Endothelial cell (in vitro differentiated cells): ENCODE measurements around the gene FZD10. TPM values are rescaled to one million over a fixed set of nuclear protein-coding genes. Genes with fewer than 3 reads are reported as not detected.

Experiments
- DNase-seq: peaks from one replicate; pipeline ENCODE4 v3.0.0; 2021; ENCODE audit warnings: low spot score
- H3K27ac Mint-ChIP-seq: one replicate; pipeline ENCODE4 v1.8.0; 2021; ENCODE audit warnings: mixed read lengths, inconsistent platforms; ENCODE audit not compliant: unreplicated experiment
- H3K27me3 Mint-ChIP-seq: one replicate; pipeline ENCODE4 v1.8.0; 2021; ENCODE audit warnings: mild to moderate bottlenecking, moderate library complexity, mixed read lengths, inconsistent platforms; ENCODE audit not compliant: unreplicated experiment
- H3K36me3 Mint-ChIP-seq: one replicate; pipeline ENCODE4 v1.8.0; 2021; ENCODE audit warnings: mild to moderate bottlenecking, low read depth, mixed read lengths, inconsistent platforms; ENCODE audit not compliant: unreplicated experiment
- H3K4me1 Mint-ChIP-seq: one replicate; pipeline ENCODE4 v1.8.0; 2021; ENCODE audit warnings: mild to moderate bottlenecking, mixed read lengths, inconsistent platforms; ENCODE audit not compliant: unreplicated experiment
- H3K4me3 Mint-ChIP-seq: one replicate; pipeline ENCODE4 v1.8.0; 2021; ENCODE audit warnings: mild to moderate bottlenecking, mixed read lengths, inconsistent platforms; ENCODE audit not compliant: unreplicated experiment
- H3K9me3 Mint-ChIP-seq: one replicate; pipeline ENCODE4 v1.8.0; 2021; ENCODE audit warnings: mixed read lengths, inconsistent platforms; ENCODE audit not compliant: unreplicated experiment
- total RNA-seq: library from RNA; stranded (reverse); fragmentation: NEBNext Ultra II Directional; extraction: Animal tissue kit (Norgen Biotek cat#: 25700); gene quantifications from one replicate; pipeline ENCODE4 v1.2.1, GENCODE V29; 2021; ENCODE audit not compliant: unreplicated experiment
- TF ChIP-seq, protein P1 (sequence below): fragments of 200-600 bp; sonication (generic); IDR thresholded peaks from one replicate; pipeline ENCODE4 v1.5.0; 2021; ENCODE audit warnings: antibody characterized with exemption; ENCODE audit not compliant: unreplicated experiment

Gene FZD10
- total RNA-seq, 1 donor from 2014 or later, result not detected

DNA sequence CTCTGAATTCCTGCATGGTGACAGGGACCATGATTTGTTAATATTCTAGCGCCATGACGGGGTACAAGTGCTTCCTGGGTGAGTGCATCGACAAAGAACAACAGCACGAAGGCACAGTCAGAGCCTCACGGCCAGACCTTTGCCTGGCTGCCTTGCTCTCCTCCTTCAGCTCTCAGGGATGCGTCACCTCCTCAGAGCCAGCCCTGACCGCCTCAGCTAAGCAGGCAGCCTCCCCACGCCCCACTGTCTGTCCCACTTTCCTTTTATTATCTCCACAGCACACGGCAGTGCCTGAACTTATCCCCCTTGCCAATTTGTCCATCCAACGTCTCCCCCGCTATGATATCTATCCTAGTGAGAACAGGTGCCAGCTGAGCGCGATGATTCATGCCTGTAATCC is 16.5 kb upstream of the FZD10 start:
- DNase-seq, result no peak
- TF ChIP-seq, protein P1, sequence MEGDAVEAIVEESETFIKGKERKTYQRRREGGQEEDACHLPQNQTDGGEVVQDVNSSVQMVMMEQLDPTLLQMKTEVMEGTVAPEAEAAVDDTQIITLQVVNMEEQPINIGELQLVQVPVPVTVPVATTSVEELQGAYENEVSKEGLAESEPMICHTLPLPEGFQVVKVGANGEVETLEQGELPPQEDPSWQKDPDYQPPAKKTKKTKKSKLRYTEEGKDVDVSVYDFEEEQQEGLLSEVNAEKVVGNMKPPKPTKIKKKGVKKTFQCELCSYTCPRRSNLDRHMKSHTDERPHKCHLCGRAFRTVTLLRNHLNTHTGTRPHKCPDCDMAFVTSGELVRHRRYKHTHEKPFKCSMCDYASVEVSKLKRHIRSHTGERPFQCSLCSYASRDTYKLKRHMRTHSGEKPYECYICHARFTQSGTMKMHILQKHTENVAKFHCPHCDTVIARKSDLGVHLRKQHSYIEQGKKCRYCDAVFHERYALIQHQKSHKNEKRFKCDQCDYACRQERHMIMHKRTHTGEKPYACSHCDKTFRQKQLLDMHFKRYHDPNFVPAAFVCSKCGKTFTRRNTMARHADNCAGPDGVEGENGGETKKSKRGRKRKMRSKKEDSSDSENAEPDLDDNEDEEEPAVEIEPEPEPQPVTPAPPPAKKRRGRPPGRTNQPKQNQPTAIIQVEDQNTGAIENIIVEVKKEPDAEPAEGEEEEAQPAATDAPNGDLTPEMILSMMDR, result no peak
- no peaks in the 10 kb centered on the region for H3K4me1 Mint-ChIP-seq
- H3K4me3 Mint-ChIP-seq, result no peak overlapping the region
- no peak overlapping the region for H3K27ac Mint-ChIP-seq
- peaks cover 51% of the 10 kb centered on the region for H3K9me3 Mint-ChIP-seq
- peaks cover 9% of the 10 kb centered on the region for H3K36me3 Mint-ChIP-seq
- H3K27me3 Mint-ChIP-seq, result peaks cover 1% of the 10 kb centered on the region

DNA sequence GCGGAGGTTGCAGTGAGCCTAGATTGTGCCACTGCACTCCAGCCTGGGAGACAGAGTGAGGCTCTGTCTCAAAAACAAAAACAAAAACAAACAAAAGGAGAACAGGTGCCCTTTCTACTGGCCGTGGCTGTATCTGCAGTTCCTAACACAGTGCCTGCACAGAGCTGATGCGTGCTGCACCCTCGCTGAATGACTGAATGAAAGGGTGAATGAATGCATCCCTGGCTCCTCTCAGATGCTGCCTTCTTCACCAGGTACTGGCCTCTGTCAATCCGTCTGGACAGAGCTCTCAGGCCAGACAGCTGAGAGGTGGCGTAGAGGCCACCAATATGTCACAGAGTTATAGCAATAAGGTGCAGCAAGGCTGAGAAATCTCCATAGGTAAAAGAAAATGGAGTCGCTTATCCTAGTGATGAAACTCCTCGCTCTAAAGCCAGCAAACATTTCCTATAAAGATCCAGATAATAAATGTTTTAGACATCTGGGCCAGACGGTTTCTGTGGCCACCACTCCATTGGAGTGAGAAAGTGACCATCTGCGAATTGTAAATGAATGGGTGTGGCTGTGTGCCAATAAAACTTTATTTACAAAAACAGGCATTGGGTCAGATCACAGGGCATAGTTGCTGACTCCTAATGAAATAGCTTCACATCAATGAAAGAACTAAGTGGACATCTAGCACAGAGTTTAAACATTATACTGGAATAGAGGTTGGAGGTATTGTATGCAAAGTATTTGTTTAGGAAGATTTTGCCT is 15.9 kb upstream of the FZD10 start:
- no peak overlapping the region for H3K4me3 Mint-ChIP-seq
- H3K27ac Mint-ChIP-seq, result no peak overlapping the region
- H3K4me1 Mint-ChIP-seq, result no peaks in the 10 kb centered on the region
- TF ChIP-seq, protein P1, result no peak
- H3K27me3 Mint-ChIP-seq, result no peaks in the 10 kb centered on the region
- H3K36me3 Mint-ChIP-seq, result peaks cover 10% of the 10 kb centered on the region
- peaks cover 48% of the 10 kb centered on the region for H3K9me3 Mint-ChIP-seq
- no peak for DNase-seq

DNA sequence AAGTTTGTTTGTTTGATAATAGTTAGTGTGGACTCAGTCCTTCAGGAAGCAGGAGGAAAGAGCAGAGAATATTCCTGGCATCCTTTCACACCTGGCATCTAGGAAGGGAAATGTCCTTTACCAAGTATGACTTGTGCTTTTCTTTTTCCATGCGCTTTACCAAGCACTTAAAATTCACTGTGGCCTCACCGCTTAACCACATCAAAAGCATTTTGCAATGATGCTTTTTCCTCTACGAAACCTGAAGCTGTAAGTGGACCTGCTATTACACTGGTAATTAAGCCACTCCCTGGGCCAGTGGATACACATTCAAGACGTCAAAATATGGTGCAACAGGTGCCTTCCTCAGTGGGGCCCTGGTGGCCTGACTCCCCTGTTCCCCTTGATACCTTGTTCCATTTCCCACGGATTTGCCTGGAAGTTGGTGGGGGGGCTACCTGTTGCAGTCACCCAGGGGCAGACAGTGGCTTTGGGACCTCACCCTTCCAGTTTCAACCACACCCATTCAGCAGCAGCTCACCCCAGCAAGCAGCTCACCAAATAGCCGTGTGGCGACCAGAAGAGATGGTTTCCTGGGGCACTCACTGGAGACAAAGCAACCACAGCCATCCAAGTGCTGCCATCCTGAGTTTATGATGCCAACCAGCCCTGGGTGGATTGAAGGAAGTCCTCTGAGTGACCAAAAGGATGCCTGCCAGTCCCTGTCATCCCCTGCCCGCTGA is 14.2 kb upstream of the FZD10 start:
- no peak for DNase-seq
- no peaks in the 10 kb centered on the region for H3K27me3 Mint-ChIP-seq
- no peaks in the 10 kb centered on the region for H3K4me1 Mint-ChIP-seq
- TF ChIP-seq, protein P1, result no peak
- H3K9me3 Mint-ChIP-seq, result peaks cover 45% of the 10 kb centered on the region
- H3K36me3 Mint-ChIP-seq, result peaks cover 18% of the 10 kb centered on the region
- no peak overlapping the region for H3K27ac Mint-ChIP-seq
- H3K4me3 Mint-ChIP-seq, result no peak overlapping the region

DNA sequence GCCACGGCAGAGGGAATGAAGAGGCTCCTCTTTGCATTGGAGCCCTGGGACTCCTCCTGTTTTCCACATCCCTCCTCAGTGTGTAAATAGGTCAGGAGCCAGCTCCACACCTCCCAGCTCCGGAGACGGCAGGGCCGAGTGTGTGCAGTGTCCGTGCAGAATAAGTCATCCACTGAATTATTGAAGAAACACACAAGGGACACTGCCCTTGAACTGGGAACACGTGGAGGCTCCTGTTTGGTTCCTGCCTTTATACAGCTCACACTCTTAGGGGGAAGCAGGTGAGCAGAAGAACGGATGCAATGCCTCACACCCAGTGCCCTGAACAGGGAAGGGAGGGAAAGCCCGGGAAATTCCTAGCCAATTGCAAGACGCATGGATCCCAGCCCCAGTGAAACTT is 10.4 kb upstream of the FZD10 start:
- Mint-ChIP-seq H3K4me1 (no peaks in the 10 kb centered on the region), H3K27ac (no peak overlapping the region), H3K27me3 (peaks cover 4% of the 10 kb centered on the region), H3K4me3 (no peak overlapping the region), H3K36me3 (peaks cover 17% of the 10 kb centered on the region), H3K9me3 (peaks cover 43% of the 10 kb centered on the region)
- no peak for DNase-seq
- TF ChIP-seq, protein P1, result no peak

DNA sequence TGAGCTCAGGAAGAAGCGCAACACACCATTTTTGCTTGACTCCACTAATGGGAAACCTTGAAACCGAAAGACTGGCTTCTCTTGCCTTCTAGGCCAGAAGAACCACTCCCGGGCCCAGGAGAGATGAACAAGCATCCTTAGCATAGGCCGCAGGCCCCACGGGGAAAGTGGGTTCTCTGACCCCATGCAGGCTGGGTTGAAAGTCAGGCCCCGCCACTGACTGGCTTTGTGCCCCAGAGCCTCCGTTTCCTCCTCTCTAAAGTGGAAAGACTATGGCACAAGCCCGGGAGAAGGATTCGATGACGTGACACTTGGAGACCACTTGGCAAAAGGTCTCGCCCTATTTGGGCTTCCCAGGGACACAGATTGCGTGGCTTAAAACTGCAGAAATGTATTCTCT is 9.9 kb upstream of the FZD10 start:
- Mint-ChIP-seq H3K4me3 (no peak overlapping the region), H3K27me3 (peaks cover 4% of the 10 kb centered on the region), H3K36me3 (peaks cover 17% of the 10 kb centered on the region), H3K9me3 (peaks cover 43% of the 10 kb centered on the region), H3K4me1 (no peaks in the 10 kb centered on the region), H3K27ac (no peak overlapping the region)
- TF ChIP-seq, protein P1, result no peak
- no peak for DNase-seq
